Neural progenitor cell (in vitro differentiated cells): ENCODE measurements around the gene GPR132. TPM values are rescaled to one million over a fixed set of nuclear protein-coding genes. Genes with fewer than 3 reads are reported as not detected.

ENCODE experiments used
- DNase-seq: peaks from one replicate; pipeline ENCODE4 v3.0.0-alpha.2; 2016; ENCODE audit warnings: low spot score
- H2AFZ ChIP-seq: fragments of 200-600 bp; sonication (generic); replicated peaks from 2 replicates; pipeline ENCODE4 v1.6.1; 2016; ENCODE audit warnings: antibody characterized with exemption
- H3F3A ChIP-seq: fragments of 200-600 bp; sonication (generic); 2 replicates; pipeline ENCODE4 v1.6.1; 2016; ENCODE audit warnings: antibody characterized with exemption, low read depth
- H3K27ac ChIP-seq: fragments of 200-600 bp; sonication (generic); 2 replicates; pipeline ENCODE4 v1.5.1; 2016; ENCODE audit warnings: mild to moderate bottlenecking
- H3K27me3 ChIP-seq: fragments of 200-600 bp; sonication (generic); 2 replicates; pipeline ENCODE4 v1.6.1; 2016; ENCODE audit warnings: mild to moderate bottlenecking, moderate library complexity
- H3K36me3 ChIP-seq: fragments of 200-600 bp; sonication (generic); 2 replicates; pipeline ENCODE4 v1.5.1; 2016
- H3K4me1 ChIP-seq: fragments of 200-600 bp; sonication (generic); 2 replicates; pipeline ENCODE4 v1.6.1; 2016; ENCODE audit warnings: mixed run types
- H3K4me2 ChIP-seq: fragments of 200-600 bp; sonication (generic); 2 replicates; pipeline ENCODE4 v1.6.1; 2016
- H3K4me3 ChIP-seq: fragments of 200-600 bp; sonication (generic); 2 replicates; pipeline ENCODE4 v1.5.1; 2016
- H3K79me2 ChIP-seq: fragments of 200-600 bp; sonication (generic); 2 replicates; pipeline ENCODE4 v1.6.1; 2016; ENCODE audit warnings: low read depth
- H3K9ac ChIP-seq: fragments of 200-600 bp; sonication (generic); 2 replicates; pipeline ENCODE4 v1.6.1; 2016
- H3K9me3 ChIP-seq: fragments of 200-600 bp; sonication (generic); 2 replicates; pipeline ENCODE4 v1.5.1; 2016; ENCODE audit warnings: low read depth
- H4K20me1 ChIP-seq: fragments of 200-600 bp; sonication (generic); 2 replicates; pipeline ENCODE4 v1.6.1; 2016; ENCODE audit warnings: low read depth
- H3K27ac Mint-ChIP-seq: 3 replicates; pipeline ENCODE4 v1.8.0; 2021; ENCODE audit warnings: mixed read lengths
- H3K27me3 Mint-ChIP-seq: 2 replicates; pipeline ENCODE4 v1.8.0; 2022; ENCODE audit warnings: low read depth, mild to moderate bottlenecking, inconsistent platforms, moderate library complexity, mixed read lengths; ENCODE audit not compliant: insufficient read depth
- H3K36me3 Mint-ChIP-seq: 3 replicates; pipeline ENCODE4 v1.8.0; 2021; ENCODE audit warnings: mixed read lengths
- H3K4me1 Mint-ChIP-seq: 3 replicates; pipeline ENCODE4 v1.8.0; 2021; ENCODE audit warnings: mixed read lengths
- H3K4me3 Mint-ChIP-seq: 3 replicates; pipeline ENCODE4 v1.8.0; 2021; ENCODE audit warnings: mild to moderate bottlenecking, moderate library complexity, mixed read lengths
- H3K9me3 Mint-ChIP-seq: 3 replicates; pipeline ENCODE4 v1.8.0; 2020; ENCODE audit warnings: mixed read lengths
- CTCF ChIP-seq: fragments of 200-600 bp; sonication (generic); IDR thresholded peaks from 2 replicates; pipeline ENCODE4 v1.5.1; 2017; ENCODE audit warnings: antibody characterized with exemption, mild to moderate bottlenecking
- EZH2 ChIP-seq: fragments of 200-600 bp; sonication (generic); IDR thresholded peaks from 2 replicates; pipeline ENCODE4 v1.6.1; 2017; ENCODE audit warnings: antibody characterized with exemption, mild to moderate bottlenecking, moderate library complexity
- EZH2phosphoT487 ChIP-seq: fragments of 200-600 bp; sonication (generic); IDR thresholded peaks from 2 replicates; pipeline ENCODE4 v1.6.1; 2017; ENCODE audit warnings: antibody characterized with exemption
- total RNA-seq: library from RNA; depleted of rRNA; stranded (reverse); fragments of >200 nt; gene quantifications from 2 replicates; pipeline ENCODE4 v1.2.3, GENCODE V29; 2015; ENCODE audit warnings: low replicate concordance

The GPR132 gene
- total RNA-seq, 1 donor from 2014 or later = 0.51 TPM

- no peaks in the 10 kb centered on the region for H4K20me1 ChIP-seq
- peaks cover 13% of the 10 kb centered on the region for H3F3A ChIP-seq
Observed at GRCh38 chr14:105076805-105077648, 11.8 kb upstream of the GPR132 start.

GRCh38 chr14:105076296-105076804, 11.1 kb upstream of the GPR132 start:
- no peak overlapping the region for H3K27ac ChIP-seq
- Mint-ChIP-seq H3K27ac (no peak overlapping the region), H3K4me3 (no peak overlapping the region), H3K9me3 (peaks cover 9% of the 10 kb centered on the region), H3K4me1 (peaks cover 9% of the 10 kb centered on the region), H3K36me3 (no peaks in the 10 kb centered on the region), H3K27me3 (peaks cover 5% of the 10 kb centered on the region)
- H3K27me3 ChIP-seq = no peaks in the 10 kb centered on the region
- H3K4me2 ChIP-seq = no peak overlapping the region
- no peak overlapping the region for H3K4me3 ChIP-seq
- H3F3A ChIP-seq = peaks cover 13% of the 10 kb centered on the region
- no peak overlapping the region for H3K9ac ChIP-seq
- H3K36me3 ChIP-seq = no peaks in the 10 kb centered on the region
- DNase-seq = no peak
- H3K79me2 ChIP-seq = no peaks in the 10 kb centered on the region
- no peak for TF ChIP-seq CTCF
- TF ChIP-seq EZH2phosphoT487 = no peak
- no peak for TF ChIP-seq EZH2
- no peak overlapping the region for H2AFZ ChIP-seq
- no peaks in the 10 kb centered on the region for H3K9me3 ChIP-seq
- H3K4me1 ChIP-seq = peaks cover 24% of the 10 kb centered on the region
- no peaks in the 10 kb centered on the region for H4K20me1 ChIP-seq

More at GRCh38 chr14:105076805-105077648, 11.8 kb upstream of the GPR132 start:
- Histone ChIP-seq H3K9me3 (no peaks in the 10 kb centered on the region), H3K4me3 (no peak overlapping the region), H3K27ac (no peak overlapping the region), H3K79me2 (no peaks in the 10 kb centered on the region), H3K4me1 (peaks cover 24% of the 10 kb centered on the region), H3K4me2 (no peak overlapping the region), H3K9ac (no peak overlapping the region), H3K27me3 (no peaks in the 10 kb centered on the region), H3K36me3 (no peaks in the 10 kb centered on the region), H2AFZ (no peak overlapping the region)
- DNase-seq = no peak
- Mint-ChIP-seq H3K36me3 (no peaks in the 10 kb centered on the region), H3K4me1 (peaks cover 9% of the 10 kb centered on the region), H3K9me3 (peaks cover 9% of the 10 kb centered on the region), H3K27ac (peak overlapping the region; percentile 46), H3K4me3 (peak overlapping the region; percentile 4), H3K27me3 (peaks cover 5% of the 10 kb centered on the region)
- no peak for TF ChIP-seq CTCF
- TF ChIP-seq EZH2phosphoT487 = no peak
- TF ChIP-seq EZH2 = no peak

- DNase-seq = peak; percentile 74
- Mint-ChIP-seq H3K4me1 (peaks cover 9% of the 10 kb centered on the region), H3K36me3 (no peaks in the 10 kb centered on the region), H3K27ac (no peak overlapping the region), H3K4me3 (no peak overlapping the region), H3K27me3 (peaks cover 5% of the 10 kb centered on the region), H3K9me3 (peaks cover 9% of the 10 kb centered on the region)
- peaks cover 24% of the 10 kb centered on the region for H3K4me1 ChIP-seq
- no peaks in the 10 kb centered on the region for H4K20me1 ChIP-seq
- H3K9me3 ChIP-seq = no peaks in the 10 kb centered on the region
- H2AFZ ChIP-seq = peak overlapping the region; percentile 57
- H3K36me3 ChIP-seq = no peaks in the 10 kb centered on the region
- TF ChIP-seq CTCF (no peak), EZH2 (no peak), EZH2phosphoT487 (no peak)
- H3K9ac ChIP-seq = no peak overlapping the region
- H3K4me2 ChIP-seq = peak overlapping the region; percentile 70
- peaks cover 13% of the 10 kb centered on the region for H3F3A ChIP-seq
- peak overlapping the region; percentile 25 for H3K27ac ChIP-seq
- no peaks in the 10 kb centered on the region for H3K27me3 ChIP-seq
- no peak overlapping the region for H3K4me3 ChIP-seq
- no peaks in the 10 kb centered on the region for H3K79me2 ChIP-seq
Observed at GRCh38 chr14:105075379-105076295, 10.4 kb upstream of the GPR132 start.
